Measurements from ENCODE around the gene CDH12. TPM values are rescaled to one million over a fixed set of nuclear protein-coding genes. Genes with fewer than 3 reads are reported as not detected.
"Not testable (repeated sequence)": the region's sequence is repeated elsewhere in the genome, so short reads cannot be mapped to it uniquely, and the experiment has no call there.

Gene CDH12
- total RNA-seq, 4 donors from 2014 or later = not detected

- Histone ChIP-seq H3K36me3 (no peaks in the 10 kb centered on the region), H3K27ac (replicated peaks in 1 of 4) (no peak overlapping the region), H3K9me3 (no peaks in the 10 kb centered on the region), H3K4me1 (no peaks in the 10 kb centered on the region), H3K27me3 (no peaks in the 10 kb centered on the region), H3K4me3 (no peak overlapping the region)
- 100% methylated on average over 1 of the region's 1 CpG for WGBS
- TF ChIP-seq EP300 (IDR thresholded peaks at IDR 0.05) (no peak), CTCF (IDR thresholded peaks at IDR 0.05) (no peak), POLR2A (IDR thresholded peaks at IDR 0.05; ENCODE audit: low read depth) (no peak), POLR2AphosphoS5 (IDR thresholded peaks at IDR 0.05) (no peak)
- no peak for DNase-seq (ENCODE audit: extremely low spot score)
- intact Hi-C loops (cut with DNase I) = no loop called here
Measured at GRCh38 chr5:22329683-22330082, 523.5 kb downstream of the CDH12 start.

- no peaks in the 10 kb centered on the region for H3K9me3 ChIP-seq
- TF ChIP-seq EP300 (IDR thresholded peaks at IDR 0.05) = no peak
- no peak for TF ChIP-seq POLR2A (IDR thresholded peaks at IDR 0.05; ENCODE audit: low read depth)
- TF ChIP-seq POLR2AphosphoS5 (IDR thresholded peaks at IDR 0.05) = no peak
- no peak for TF ChIP-seq CTCF (IDR thresholded peaks at IDR 0.05)
- no peak overlapping the region for H3K4me3 ChIP-seq
- H3K27ac ChIP-seq (replicated peaks in 1 of 4) = no peak overlapping the region
- intact Hi-C loops (cut with DNase I) = no loop called here
- H3K27me3 ChIP-seq = no peaks in the 10 kb centered on the region
- H3K36me3 ChIP-seq = no peaks in the 10 kb centered on the region
- DNase-seq (ENCODE audit: extremely low spot score) = no peak
- 37% methylated on average over 1 of the region's 1 CpG for WGBS
- no peaks in the 10 kb centered on the region for H3K4me1 ChIP-seq
Measured at GRCh38 chr5:22319798-22320197, 533.3 kb downstream of the CDH12 start.

- no peak for TF ChIP-seq POLR2A (IDR thresholded peaks at IDR 0.05; ENCODE audit: low read depth)
- no peak for TF ChIP-seq POLR2AphosphoS5 (IDR thresholded peaks at IDR 0.05)
- no peak for TF ChIP-seq EP300 (IDR thresholded peaks at IDR 0.05)
- TF ChIP-seq CTCF (IDR thresholded peaks at IDR 0.05) = no peak
- Histone ChIP-seq H3K27ac (replicated peaks in 1 of 4) (no peak overlapping the region), H3K9me3 (no peaks in the 10 kb centered on the region), H3K27me3 (no peaks in the 10 kb centered on the region), H3K4me3 (no peak overlapping the region), H3K36me3 (no peaks in the 10 kb centered on the region), H3K4me1 (no peaks in the 10 kb centered on the region)
- intact Hi-C loops (cut with DNase I) = no loop called here
- no peak for DNase-seq (ENCODE audit: extremely low spot score)
Measured at GRCh38 chr5:22316294-22316693, 536.9 kb downstream of the CDH12 start.

GRCh38 chr5:22315052-22315451, 538.1 kb downstream of the CDH12 start:
- DNase-seq (ENCODE audit: extremely low spot score); H3K27me3 ChIP-seq; intact Hi-C loops (cut with DNase I); H3K4me1 ChIP-seq; H3K9me3 ChIP-seq; H3K4me3 ChIP-seq; H3K27ac ChIP-seq (replicated peaks in 1 of 4); H3K36me3 ChIP-seq: not testable (repeated sequence)
- WGBS = 87% methylated on average over 13 of the region's 15 CpGs

GRCh38 chr5:22314548-22314947, 538.6 kb downstream of the CDH12 start:
- no peak overlapping the region for H3K27ac ChIP-seq (replicated peaks in 1 of 4)
- no peak overlapping the region for H3K4me3 ChIP-seq
- no peak for DNase-seq (ENCODE audit: extremely low spot score)
- intact Hi-C loops (cut with DNase I) = no loop called here
- no peak for TF ChIP-seq POLR2AphosphoS5 (IDR thresholded peaks at IDR 0.05)
- no peak for TF ChIP-seq POLR2A (IDR thresholded peaks at IDR 0.05; ENCODE audit: low read depth)
- TF ChIP-seq CTCF (IDR thresholded peaks at IDR 0.05) = no peak
- no peak for TF ChIP-seq EP300 (IDR thresholded peaks at IDR 0.05)
- H3K4me1 ChIP-seq = no peaks in the 10 kb centered on the region
- no peaks in the 10 kb centered on the region for H3K27me3 ChIP-seq
- 79% methylated on average over 6 of the region's 6 CpGs for WGBS
- no peaks in the 10 kb centered on the region for H3K9me3 ChIP-seq
- H3K36me3 ChIP-seq = no peaks in the 10 kb centered on the region
